ENCODE measurements around the gene RECQL5. TPM values are rescaled to one million over a fixed set of nuclear protein-coding genes. Genes with fewer than 3 reads are reported as not detected.

RECQL5 gene
- polyA plus RNA-seq, 1 experiment, result 9.3 TPM

GRCh38 chr17:75643643-75644017 lies 23.3 kb downstream of the RECQL5 start:
- DNase-seq (ENCODE audit: low read depth, low spot score), result no peak
- no peaks in the 10 kb centered on the region for H3K9me3 ChIP-seq (ENCODE audit: control insufficient read depth, insufficient read depth, low read length)
- no peak overlapping the region for H3K4me3 ChIP-seq (ENCODE audit: low read depth, low read length)
- TF ChIP-seq CTCF (IDR thresholded peaks at IDR 0.05; ENCODE audit: low read depth, low read length), result no peak
- H3K27ac ChIP-seq (ENCODE audit: low read depth, low read length), result no peak overlapping the region
- no peaks in the 10 kb centered on the region for H3K27me3 ChIP-seq (ENCODE audit: control insufficient read depth, insufficient read depth, low read length)
- ChIA-PET POLR2A (no interaction called here), CTCF (interaction anchor here (1.4 to 16.8 kb wide), 3 partner anchors 10 to 104 kb away, joined by 9 to 226 read pairs (median 10); partner anchors contain the start of gene SMIM5)

- H3K9me3 ChIP-seq (ENCODE audit: control insufficient read depth, insufficient read depth, low read length), result no peaks in the 10 kb centered on the region
- TF ChIP-seq CTCF (IDR thresholded peaks at IDR 0.05; ENCODE audit: low read depth, low read length), result no peak
- ChIA-PET CTCF (interaction anchor here (16.8 kb wide), 1 partner anchor 10 kb away, joined by 226 read pairs; the partner anchor contains the start of gene SMIM5), POLR2A (no interaction called here)
- H3K27ac ChIP-seq (ENCODE audit: low read depth, low read length), result no peak overlapping the region
- no peaks in the 10 kb centered on the region for H3K27me3 ChIP-seq (ENCODE audit: control insufficient read depth, insufficient read depth, low read length)
- no peak overlapping the region for H3K4me3 ChIP-seq (ENCODE audit: low read depth, low read length)
- no peak for DNase-seq (ENCODE audit: low read depth, low spot score)
These were observed 23.9 kb downstream of the RECQL5 start for GRCh38 chr17:75642784-75643642.

- H3K27me3 ChIP-seq (ENCODE audit: control insufficient read depth, insufficient read depth, low read length), result no peaks in the 10 kb centered on the region
- H3K9me3 ChIP-seq (ENCODE audit: control insufficient read depth, insufficient read depth, low read length), result no peaks in the 10 kb centered on the region
- DNase-seq (ENCODE audit: low read depth, low spot score), result no peak
- no peak for TF ChIP-seq CTCF (IDR thresholded peaks at IDR 0.05; ENCODE audit: low read depth, low read length)
- ChIA-PET POLR2A (no interaction called here), CTCF (interaction anchor here (16.8 kb wide), 1 partner anchor 9 kb away, joined by 226 read pairs; the partner anchor contains the start of gene SMIM5)
- no peak overlapping the region for H3K4me3 ChIP-seq (ENCODE audit: low read depth, low read length)
- H3K27ac ChIP-seq (ENCODE audit: low read depth, low read length), result no peak overlapping the region
These were observed 24.7 kb downstream of the RECQL5 start for GRCh38 chr17:75642182-75642783.

GRCh38 chr17:75641343-75641742 lies 25.6 kb downstream of the RECQL5 start:
- ChIA-PET CTCF (interaction anchor here (16.8 kb wide), 1 partner anchor 8 kb away, joined by 226 read pairs; the partner anchor contains the start of gene SMIM5), POLR2A (no interaction called here)

More at GRCh38 chr17:75641343-75641742, 25.6 kb downstream of the RECQL5 start:
- Histone ChIP-seq H3K27ac (ENCODE audit: low read depth, low read length) (no peak overlapping the region), H3K4me3 (ENCODE audit: low read depth, low read length) (no peak overlapping the region), H3K9me3 (ENCODE audit: control insufficient read depth, insufficient read depth, low read length) (no peaks in the 10 kb centered on the region), H3K27me3 (ENCODE audit: control insufficient read depth, insufficient read depth, low read length) (no peaks in the 10 kb centered on the region)
- no peak for DNase-seq (ENCODE audit: low read depth, low spot score)
- TF ChIP-seq CTCF (IDR thresholded peaks at IDR 0.05; ENCODE audit: low read depth, low read length), result no peak
